Measurements from ENCODE around the gene HRK. TPM values are rescaled to one million over a fixed set of nuclear protein-coding genes. Genes with fewer than 3 reads are reported as not detected.

HRK gene
- total RNA-seq, 1 experiment from 2014 or later = 0.55 TPM

GRCh38 chr12:116838365-116838764, 42.9 kb downstream of the HRK start:
- Histone ChIP-seq H3K27ac (no peak overlapping the region), H3K36me3 (ENCODE audit: low read depth) (no peaks in the 10 kb centered on the region), H4K20me1 (ENCODE audit: insufficient read depth) (no peaks in the 10 kb centered on the region), H3F3A (ENCODE audit: insufficient read depth, low read depth) (no peaks in the 10 kb centered on the region), H2AFZ (no peak overlapping the region), H3K27me3 (ENCODE audit: insufficient read depth, low read depth) (no peaks in the 10 kb centered on the region), H3K9me3 (ENCODE audit: insufficient read depth, low read depth) (no peaks in the 10 kb centered on the region), H3K4me3 (no peak overlapping the region), H3K79me2 (ENCODE audit: low read depth) (no peaks in the 10 kb centered on the region), H3K9me2 (ENCODE audit: insufficient read depth) (no peaks in the 10 kb centered on the region), H3K4me2 (no peak overlapping the region), H3K4me1 (replicated peaks; ENCODE audit: insufficient read depth) (no peaks in the 10 kb centered on the region)
- TF ChIP-seq, protein P1, sequence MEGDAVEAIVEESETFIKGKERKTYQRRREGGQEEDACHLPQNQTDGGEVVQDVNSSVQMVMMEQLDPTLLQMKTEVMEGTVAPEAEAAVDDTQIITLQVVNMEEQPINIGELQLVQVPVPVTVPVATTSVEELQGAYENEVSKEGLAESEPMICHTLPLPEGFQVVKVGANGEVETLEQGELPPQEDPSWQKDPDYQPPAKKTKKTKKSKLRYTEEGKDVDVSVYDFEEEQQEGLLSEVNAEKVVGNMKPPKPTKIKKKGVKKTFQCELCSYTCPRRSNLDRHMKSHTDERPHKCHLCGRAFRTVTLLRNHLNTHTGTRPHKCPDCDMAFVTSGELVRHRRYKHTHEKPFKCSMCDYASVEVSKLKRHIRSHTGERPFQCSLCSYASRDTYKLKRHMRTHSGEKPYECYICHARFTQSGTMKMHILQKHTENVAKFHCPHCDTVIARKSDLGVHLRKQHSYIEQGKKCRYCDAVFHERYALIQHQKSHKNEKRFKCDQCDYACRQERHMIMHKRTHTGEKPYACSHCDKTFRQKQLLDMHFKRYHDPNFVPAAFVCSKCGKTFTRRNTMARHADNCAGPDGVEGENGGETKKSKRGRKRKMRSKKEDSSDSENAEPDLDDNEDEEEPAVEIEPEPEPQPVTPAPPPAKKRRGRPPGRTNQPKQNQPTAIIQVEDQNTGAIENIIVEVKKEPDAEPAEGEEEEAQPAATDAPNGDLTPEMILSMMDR (conservative IDR thresholded peaks at IDR 0.05) = no peak
- TF ChIP-seq EZH2 (IDR thresholded peaks at IDR 0.05; ENCODE audit: low read depth) = no peak
- intact Hi-C loops (cut with micrococcal nuclease; ENCODE audit: unreplicated experiment) = no loop called here
- no TSS peak for BruUV-seq (replicated peaks)
- no peak for DNase-seq
- ChIA-PET POLR2A (ENCODE audit: unreplicated experiment) (no interaction called here), CTCF (no interaction called here)

DNA sequence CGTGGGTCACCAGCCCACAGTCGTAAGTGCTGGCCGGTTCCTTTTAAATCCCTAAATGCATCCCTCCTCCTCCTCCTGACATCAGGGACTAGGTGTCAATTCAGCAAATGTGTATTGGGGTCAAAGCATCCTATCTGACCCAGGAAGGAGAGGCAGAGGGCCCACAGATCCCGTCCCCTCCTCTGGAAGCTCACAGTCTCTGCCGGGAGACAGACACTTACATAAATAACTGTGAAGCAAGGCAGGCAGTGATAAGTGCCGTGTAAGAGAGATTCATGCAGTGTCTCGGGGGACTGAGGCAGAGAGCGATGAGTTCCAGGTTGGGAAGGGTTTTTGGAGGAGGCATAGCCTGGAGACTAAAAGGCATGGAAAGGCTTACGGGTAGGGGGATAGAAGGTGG, 44.1 kb downstream of the HRK start:
- CTCF ChIA-PET = no interaction called here
- no peak for DNase-seq
- intact Hi-C loops (cut with micrococcal nuclease; ENCODE audit: unreplicated experiment) = no loop called here
- Histone ChIP-seq H2AFZ (no peak overlapping the region), H3K27me3 (ENCODE audit: insufficient read depth, low read depth) (no peaks in the 10 kb centered on the region), H3K27ac (no peak overlapping the region), H3K9me2 (ENCODE audit: insufficient read depth) (no peaks in the 10 kb centered on the region), H3K79me2 (ENCODE audit: low read depth) (no peaks in the 10 kb centered on the region), H3F3A (ENCODE audit: insufficient read depth, low read depth) (no peaks in the 10 kb centered on the region), H3K4me1 (replicated peaks; ENCODE audit: insufficient read depth) (no peaks in the 10 kb centered on the region), H4K20me1 (ENCODE audit: insufficient read depth) (no peaks in the 10 kb centered on the region), H3K36me3 (ENCODE audit: low read depth) (no peaks in the 10 kb centered on the region), H3K4me2 (no peak overlapping the region), H3K9me3 (ENCODE audit: insufficient read depth, low read depth) (no peaks in the 10 kb centered on the region), H3K4me3 (no peak overlapping the region)
- POLR2A ChIA-PET (ENCODE audit: unreplicated experiment) = no interaction called here
- no TSS peak for BruUV-seq (replicated peaks)
- TF ChIP-seq EZH2 (IDR thresholded peaks at IDR 0.05; ENCODE audit: low read depth) = no peak
- TF ChIP-seq, protein P1 (conservative IDR thresholded peaks at IDR 0.05) = no peak

- H3F3A ChIP-seq (ENCODE audit: insufficient read depth, low read depth) = no peaks in the 10 kb centered on the region
- H3K79me2 ChIP-seq (ENCODE audit: low read depth) = no peaks in the 10 kb centered on the region
- no peaks in the 10 kb centered on the region for H3K36me3 ChIP-seq (ENCODE audit: low read depth)
- H2AFZ ChIP-seq = no peak overlapping the region
- DNase-seq = no peak
- no peak overlapping the region for H3K27ac ChIP-seq
- H3K27me3 ChIP-seq (ENCODE audit: insufficient read depth, low read depth) = no peaks in the 10 kb centered on the region
- no peak overlapping the region for H3K4me2 ChIP-seq
- no peaks in the 10 kb centered on the region for H3K4me1 ChIP-seq (replicated peaks; ENCODE audit: insufficient read depth)
- no peaks in the 10 kb centered on the region for H4K20me1 ChIP-seq (ENCODE audit: insufficient read depth)
- ChIA-PET CTCF (no interaction called here), POLR2A (ENCODE audit: unreplicated experiment) (no interaction called here)
- H3K9me2 ChIP-seq (ENCODE audit: insufficient read depth) = no peaks in the 10 kb centered on the region
- H3K4me3 ChIP-seq = no peak overlapping the region
- no peak for TF ChIP-seq EZH2 (IDR thresholded peaks at IDR 0.05; ENCODE audit: low read depth)
- TF ChIP-seq, protein P1 (conservative IDR thresholded peaks at IDR 0.05) = no peak
- no TSS peak for BruUV-seq (replicated peaks)
- intact Hi-C loops (cut with micrococcal nuclease; ENCODE audit: unreplicated experiment) = no loop called here
- H3K9me3 ChIP-seq (ENCODE audit: insufficient read depth, low read depth) = no peaks in the 10 kb centered on the region
Measured at GRCh38 chr12:116835484-116835883, 45.8 kb downstream of the HRK start.

Data from PC-9 (cell line).